IPS DF 4.7 (cell line): ENCODE measurements around the gene ADH4.
"Not testable (repeated sequence)": the region's sequence is repeated elsewhere in the genome, so short reads cannot be mapped to it uniquely, and the experiment has no call there.

Source experiments
- DNase-seq: peaks from one replicate; pipeline ENCODE4 v3.0.0-alpha.2; 2013; ENCODE audit warnings: low spot score; ENCODE audit errors: extremely low read depth

ADH4 gene

DNA sequence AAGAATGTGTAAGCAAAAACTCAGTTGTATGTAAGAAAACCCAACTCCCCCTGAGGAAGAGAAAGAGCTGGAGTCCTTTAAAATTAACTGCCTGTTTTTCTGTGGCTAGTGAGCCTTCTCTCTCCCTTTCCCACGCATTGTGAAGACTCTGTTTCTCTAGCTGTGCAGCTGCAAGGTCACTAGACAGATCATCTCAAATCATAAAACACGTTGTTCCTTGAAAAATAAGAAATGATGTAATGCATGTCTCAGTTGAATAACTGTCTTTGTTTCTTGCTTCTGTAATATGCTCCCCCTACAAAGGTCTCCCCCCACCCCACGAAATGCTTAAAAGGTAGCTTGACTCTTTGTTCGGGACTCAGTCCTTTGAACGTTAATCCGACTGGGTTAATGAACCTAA is 63.2 kb downstream of the ADH4 start:
- not testable (repeated sequence) for DNase-seq

DNA sequence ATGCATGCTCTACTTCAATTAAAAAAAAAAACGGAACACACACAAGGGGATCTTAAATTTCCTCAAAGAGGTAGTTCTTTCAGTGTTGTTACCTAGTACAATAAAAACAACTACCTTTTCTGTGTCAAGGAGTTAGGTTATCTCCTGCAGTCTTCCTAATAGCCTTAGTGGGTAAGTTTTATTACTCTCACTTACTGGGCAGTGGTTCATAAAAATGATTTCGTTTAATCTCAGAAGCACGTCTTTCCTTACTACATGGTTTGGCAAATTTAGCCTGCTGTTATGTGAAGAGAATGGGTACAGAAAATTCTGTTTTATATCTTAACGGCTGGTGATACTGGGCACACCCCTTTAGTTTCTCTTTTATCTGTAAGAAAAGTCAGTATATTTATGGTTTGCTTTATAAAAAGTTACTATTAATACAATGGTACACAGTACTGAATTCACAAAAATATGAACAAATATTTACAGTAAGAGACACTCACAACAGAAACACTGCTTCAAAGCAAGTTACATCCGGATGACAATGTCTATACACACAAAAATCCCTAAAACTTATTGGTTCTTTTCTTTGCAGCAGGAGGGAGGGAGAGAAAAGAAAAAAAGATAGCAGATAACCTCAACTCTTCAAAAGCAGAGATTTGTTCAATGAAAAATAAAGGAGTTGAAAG is 64.3 kb downstream of the ADH4 start:
- no peak for DNase-seq

GRCh38 chr4:99078931-99079624 is 65.0 kb downstream of the ADH4 start:
- DNase-seq = no peak

- DNase-seq = no peak
Measured at GRCh38 chr4:99078336-99078735, 65.8 kb downstream of the ADH4 start.

- DNase-seq = no peak
Measured at GRCh38 chr4:99077177-99077576, 66.9 kb downstream of the ADH4 start.

DNA sequence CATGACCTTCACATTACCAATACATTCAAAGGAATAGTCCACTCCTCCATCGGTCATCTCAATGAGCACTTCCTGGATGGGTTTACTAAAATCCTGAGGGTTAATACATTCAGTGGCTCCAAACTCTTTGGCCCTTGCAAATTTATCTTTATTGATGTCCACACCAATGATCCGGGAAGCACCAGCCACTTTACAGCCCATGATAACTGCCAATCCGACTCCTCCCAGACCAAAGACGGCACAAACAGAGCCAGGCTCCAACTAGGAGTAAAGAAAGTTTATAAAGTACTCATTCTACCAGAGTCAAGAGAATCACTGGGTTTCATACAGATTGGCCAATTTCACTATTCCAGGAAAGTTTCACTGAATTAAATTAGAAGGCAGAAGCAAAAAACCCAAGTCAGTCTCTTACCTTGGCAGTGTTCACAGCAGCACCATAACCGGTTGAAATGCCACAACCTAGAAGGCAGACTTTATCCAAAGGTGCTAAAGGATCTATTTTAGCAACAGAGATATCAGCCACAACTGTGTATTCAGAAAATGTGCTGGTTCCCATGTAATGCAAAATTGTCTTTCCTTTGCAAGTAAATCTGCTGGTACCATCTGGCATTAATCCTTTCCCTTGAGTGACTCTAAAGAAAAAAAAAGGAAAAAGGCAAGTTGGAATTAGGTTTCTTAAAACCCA is 67.7 kb downstream of the ADH4 start:
- no peak for DNase-seq

DNA sequence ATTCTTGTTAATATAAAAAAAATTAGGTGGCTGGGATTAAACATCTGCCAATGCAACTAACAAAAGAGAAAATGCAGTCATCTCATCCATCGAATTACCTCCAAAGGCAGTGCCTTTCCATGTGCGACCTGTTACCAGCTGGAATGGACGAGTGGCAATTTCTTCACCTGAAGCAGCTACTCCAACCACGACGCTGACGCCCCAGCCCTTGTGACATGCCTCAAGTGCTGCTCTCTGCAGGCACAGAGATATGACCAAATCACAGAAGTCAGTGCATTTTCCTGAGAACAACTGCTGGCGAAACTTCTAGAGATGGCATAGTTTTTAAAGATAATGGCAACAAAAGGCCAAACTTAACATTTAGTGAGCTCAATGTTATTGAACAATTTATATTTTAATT is 69.3 kb downstream of the ADH4 start:
- no peak for DNase-seq
